GM23338 (cell line): ENCODE measurements around the gene HTR4. TPM values are rescaled to one million over a fixed set of nuclear protein-coding genes. Genes with fewer than 3 reads are reported as not detected.

ENCODE experiments used
- ATAC-seq: fragments of 200-7000 bp; cut with Tn5 transposase; 3 replicates; pipeline ENCODE4 v1.9.1; 2020
- DNase-seq: peaks from one replicate; pipeline ENCODE4 v3.0.0-alpha.2; 2015; ENCODE audit warnings: low spot score
- H2AFZ ChIP-seq: fragments of 200-600 bp; sonication (generic); 2 replicates; pipeline ENCODE4 v1.8.0; 2016; ENCODE audit warnings: antibody characterized with exemption, mild to moderate bottlenecking, moderate library complexity
- H3F3A ChIP-seq: fragments of 200-600 bp; sonication (generic); replicated peaks from 2 replicates; pipeline ENCODE4 v1.8.0; 2017; ENCODE audit warnings: antibody characterized with exemption, mixed run types, low read depth
- H3K27ac ChIP-seq: fragments of 200-600 bp; sonication (generic); 2 replicates; pipeline ENCODE4 v1.6.1; 2016; ENCODE audit warnings: low read depth
- H3K27me3 ChIP-seq: fragments of 200-600 bp; sonication (generic); 2 replicates; pipeline ENCODE4 v1.8.0; 2016; ENCODE audit warnings: mild to moderate bottlenecking, mixed run types, moderate library complexity; ENCODE audit not compliant: insufficient read depth
- H3K36me3 ChIP-seq: fragments of 200-600 bp; sonication (generic); 2 replicates; pipeline ENCODE4 v1.8.0; 2016; ENCODE audit warnings: mild to moderate bottlenecking; ENCODE audit not compliant: insufficient read depth
- H3K4me1 ChIP-seq: fragments of 200-600 bp; sonication (generic); 2 replicates; pipeline ENCODE4 v1.8.0; 2016; ENCODE audit warnings: mild to moderate bottlenecking, moderate library complexity; ENCODE audit not compliant: insufficient read depth
- H3K4me2 ChIP-seq: fragments of 200-600 bp; sonication (generic); 2 replicates; pipeline ENCODE4 v1.7.1; 2017; ENCODE audit warnings: mixed run types
- H3K4me3 ChIP-seq: fragments of 200-600 bp; sonication (generic); 2 replicates; pipeline ENCODE4 v1.6.1; 2016; ENCODE audit warnings: mixed run types
- H3K79me2 ChIP-seq: fragments of 200-600 bp; sonication (generic); replicated peaks from 2 replicates; pipeline ENCODE4 v1.8.0; 2017; ENCODE audit warnings: mild to moderate bottlenecking; ENCODE audit not compliant: insufficient read depth
- H3K9me2 ChIP-seq: fragments of 200-600 bp; sonication (generic); 2 replicates; pipeline ENCODE4 v1.8.0; 2017; ENCODE audit not compliant: insufficient read depth
- H4K20me1 ChIP-seq: fragments of 200-600 bp; sonication (generic); replicated peaks from 2 replicates; pipeline ENCODE4 v1.8.0; 2017; ENCODE audit warnings: mild to moderate bottlenecking; ENCODE audit not compliant: insufficient read depth
- H3K27ac Mint-ChIP-seq: 2 replicates; pipeline ENCODE4 v1.8.0; 2020; ENCODE audit warnings: inconsistent platforms, mild to moderate bottlenecking, moderate library complexity, mixed read lengths
- H3K27me3 Mint-ChIP-seq: 3 replicates; pipeline ENCODE4 v1.8.0; 2022; ENCODE audit warnings: low read depth, mild to moderate bottlenecking, moderate library complexity, mixed read lengths, inconsistent platforms; ENCODE audit not compliant: insufficient read depth, poor library complexity
- H3K36me3 Mint-ChIP-seq: 3 replicates; pipeline ENCODE4 v1.8.0; 2021; ENCODE audit warnings: low read depth, mild to moderate bottlenecking, inconsistent platforms, moderate library complexity, mixed read lengths
- H3K4me1 Mint-ChIP-seq: 3 replicates; pipeline ENCODE4 v1.8.0; 2020; ENCODE audit warnings: mild to moderate bottlenecking, inconsistent platforms, mixed read lengths
- H3K4me3 Mint-ChIP-seq: 3 replicates; pipeline ENCODE4 v1.8.0; 2021; ENCODE audit warnings: moderate library complexity, mild to moderate bottlenecking, inconsistent platforms, mixed read lengths
- H3K9me3 Mint-ChIP-seq: 3 replicates; pipeline ENCODE4 v1.8.0; 2020; ENCODE audit warnings: moderate library complexity, mild to moderate bottlenecking, inconsistent platforms, mixed read lengths
- EZH2 ChIP-seq: fragments of 200-600 bp; sonication (generic); IDR thresholded peaks from one replicate; pipeline ENCODE4 v1.8.0; 2017; ENCODE audit warnings: antibody characterized with exemption, mild to moderate bottlenecking, low read depth; ENCODE audit not compliant: unreplicated experiment
- EZH2phosphoT487 ChIP-seq: fragments of 200-600 bp; sonication (generic); IDR thresholded peaks from one replicate; pipeline ENCODE4 v1.8.1; 2018; ENCODE audit warnings: antibody characterized with exemption; ENCODE audit not compliant: unreplicated experiment
- JUNB ChIP-seq: IDR thresholded peaks from one replicate; pipeline ENCODE4 v1.6.1; 2016; ENCODE audit warnings: antibody characterized with exemption; ENCODE audit not compliant: unreplicated experiment
- POLR2AphosphoS5 ChIP-seq: IDR thresholded peaks from 2 replicates; pipeline ENCODE4 v1.6.1; 2016; ENCODE audit warnings: antibody characterized with exemption, low read depth
- STAT1 ChIP-seq: IDR thresholded peaks from one replicate; pipeline ENCODE4 v1.6.1; 2016; ENCODE audit warnings: antibody characterized with exemption; ENCODE audit not compliant: unreplicated experiment
- ZNF114 ChIP-seq: fragments of 250-450 bp; sonication (Bioruptor Pico); IDR thresholded peaks from 2 replicates; pipeline ENCODE4 v1.5.0; 2020; ENCODE audit warnings: mild to moderate bottlenecking, moderate library complexity
- ZNF331 ChIP-seq: fragments of 250-450 bp; sonication (Bioruptor Pico); IDR thresholded peaks from 2 replicates; pipeline ENCODE4 v1.5.0; 2020; ENCODE audit warnings: low read depth, mild to moderate bottlenecking, moderate library complexity
- polyA plus RNA-seq: library from polyadenylated mRNA; unstranded; fragments of >200 nt; fragmentation: Nextera tagmentation; extraction: Ambion mirVana; gene quantifications from 2 replicates; pipeline ENCODE4 v1.2.1, GENCODE V29; 2016
- total RNA-seq: library from RNA; depleted of rRNA; stranded (reverse); fragments of >200 nt; shearing (Covaris generic); gene quantifications from 2 replicates; pipeline ENCODE4 v1.2.3, GENCODE V29; 2014
- TF ChIP-seq, protein P1 (sequence below), 2 experiments: fragments of 200-600 bp in 1 of 2; sonication (generic) in 1 of 2; conservative IDR thresholded peaks; 2 replicates each; pipeline versions ENCODE4 v1.5.1 to v1.6.1; 2016 to 2017; ENCODE audit warnings: antibody characterized with exemption in 2 of 2, low read depth in 2 of 2, mild to moderate bottlenecking in 2 of 2, moderate library complexity in 1 of 2
- TF ChIP-seq, protein P2 (sequence below): IDR thresholded peaks from one replicate; pipeline ENCODE4 v1.6.1; 2018; ENCODE audit warnings: antibody characterized with exemption; ENCODE audit not compliant: unreplicated experiment
- TF ChIP-seq, protein P3 (sequence below): IDR thresholded peaks from 2 replicates; pipeline ENCODE4 v1.6.1; 2016; ENCODE audit warnings: antibody characterized with exemption
- TF ChIP-seq, protein P4 (sequence below): fragments of 250-450 bp; sonication (Bioruptor Pico); IDR thresholded peaks from 2 replicates; pipeline ENCODE4 v1.5.0; 2020; ENCODE audit warnings: mild to moderate bottlenecking, moderate library complexity

HTR4 gene
- total and polyA plus RNA-seq, 2 experiments from 2014 or later, result 0.10 TPM; not detected in 1

DNA sequence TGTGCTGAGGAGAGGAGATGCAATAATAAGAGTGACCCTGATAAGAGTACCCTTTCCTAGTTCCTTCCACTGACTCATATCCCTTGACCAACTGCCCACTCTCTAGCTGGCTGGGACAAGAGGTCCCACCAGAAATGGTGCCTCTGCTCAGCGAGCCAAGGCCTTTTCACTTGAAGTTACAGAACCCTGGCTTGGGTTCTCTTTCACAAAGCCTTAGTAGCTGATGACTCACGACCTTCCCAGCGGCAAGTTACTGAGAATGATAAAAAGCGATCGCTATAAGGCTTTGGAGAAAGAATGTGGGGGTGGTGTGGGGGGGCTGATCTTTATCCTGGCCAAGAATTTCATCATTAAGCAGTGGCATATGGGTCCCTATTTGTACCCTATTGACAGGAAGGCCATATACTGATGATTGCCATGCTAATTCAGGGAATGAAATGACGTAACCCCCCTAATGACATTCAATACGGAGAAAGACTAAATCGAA is 180.3 kb downstream of the HTR4 start (continued):
- TF ChIP-seq, protein P1, sequence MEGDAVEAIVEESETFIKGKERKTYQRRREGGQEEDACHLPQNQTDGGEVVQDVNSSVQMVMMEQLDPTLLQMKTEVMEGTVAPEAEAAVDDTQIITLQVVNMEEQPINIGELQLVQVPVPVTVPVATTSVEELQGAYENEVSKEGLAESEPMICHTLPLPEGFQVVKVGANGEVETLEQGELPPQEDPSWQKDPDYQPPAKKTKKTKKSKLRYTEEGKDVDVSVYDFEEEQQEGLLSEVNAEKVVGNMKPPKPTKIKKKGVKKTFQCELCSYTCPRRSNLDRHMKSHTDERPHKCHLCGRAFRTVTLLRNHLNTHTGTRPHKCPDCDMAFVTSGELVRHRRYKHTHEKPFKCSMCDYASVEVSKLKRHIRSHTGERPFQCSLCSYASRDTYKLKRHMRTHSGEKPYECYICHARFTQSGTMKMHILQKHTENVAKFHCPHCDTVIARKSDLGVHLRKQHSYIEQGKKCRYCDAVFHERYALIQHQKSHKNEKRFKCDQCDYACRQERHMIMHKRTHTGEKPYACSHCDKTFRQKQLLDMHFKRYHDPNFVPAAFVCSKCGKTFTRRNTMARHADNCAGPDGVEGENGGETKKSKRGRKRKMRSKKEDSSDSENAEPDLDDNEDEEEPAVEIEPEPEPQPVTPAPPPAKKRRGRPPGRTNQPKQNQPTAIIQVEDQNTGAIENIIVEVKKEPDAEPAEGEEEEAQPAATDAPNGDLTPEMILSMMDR (conservative IDR thresholded peaks at IDR 0.05; ENCODE audit: low read depth in 2 of 2), result no peak
- TF ChIP-seq STAT1, result no peak
- TF ChIP-seq, protein P2, sequence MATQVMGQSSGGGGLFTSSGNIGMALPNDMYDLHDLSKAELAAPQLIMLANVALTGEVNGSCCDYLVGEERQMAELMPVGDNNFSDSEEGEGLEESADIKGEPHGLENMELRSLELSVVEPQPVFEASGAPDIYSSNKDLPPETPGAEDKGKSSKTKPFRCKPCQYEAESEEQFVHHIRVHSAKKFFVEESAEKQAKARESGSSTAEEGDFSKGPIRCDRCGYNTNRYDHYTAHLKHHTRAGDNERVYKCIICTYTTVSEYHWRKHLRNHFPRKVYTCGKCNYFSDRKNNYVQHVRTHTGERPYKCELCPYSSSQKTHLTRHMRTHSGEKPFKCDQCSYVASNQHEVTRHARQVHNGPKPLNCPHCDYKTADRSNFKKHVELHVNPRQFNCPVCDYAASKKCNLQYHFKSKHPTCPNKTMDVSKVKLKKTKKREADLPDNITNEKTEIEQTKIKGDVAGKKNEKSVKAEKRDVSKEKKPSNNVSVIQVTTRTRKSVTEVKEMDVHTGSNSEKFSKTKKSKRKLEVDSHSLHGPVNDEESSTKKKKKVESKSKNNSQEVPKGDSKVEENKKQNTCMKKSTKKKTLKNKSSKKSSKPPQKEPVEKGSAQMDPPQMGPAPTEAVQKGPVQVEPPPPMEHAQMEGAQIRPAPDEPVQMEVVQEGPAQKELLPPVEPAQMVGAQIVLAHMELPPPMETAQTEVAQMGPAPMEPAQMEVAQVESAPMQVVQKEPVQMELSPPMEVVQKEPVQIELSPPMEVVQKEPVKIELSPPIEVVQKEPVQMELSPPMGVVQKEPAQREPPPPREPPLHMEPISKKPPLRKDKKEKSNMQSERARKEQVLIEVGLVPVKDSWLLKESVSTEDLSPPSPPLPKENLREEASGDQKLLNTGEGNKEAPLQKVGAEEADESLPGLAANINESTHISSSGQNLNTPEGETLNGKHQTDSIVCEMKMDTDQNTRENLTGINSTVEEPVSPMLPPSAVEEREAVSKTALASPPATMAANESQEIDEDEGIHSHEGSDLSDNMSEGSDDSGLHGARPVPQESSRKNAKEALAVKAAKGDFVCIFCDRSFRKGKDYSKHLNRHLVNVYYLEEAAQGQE, result no peak
- TF ChIP-seq EZH2phosphoT487, result no peak
- TF ChIP-seq ZNF331, result no peak

DNA sequence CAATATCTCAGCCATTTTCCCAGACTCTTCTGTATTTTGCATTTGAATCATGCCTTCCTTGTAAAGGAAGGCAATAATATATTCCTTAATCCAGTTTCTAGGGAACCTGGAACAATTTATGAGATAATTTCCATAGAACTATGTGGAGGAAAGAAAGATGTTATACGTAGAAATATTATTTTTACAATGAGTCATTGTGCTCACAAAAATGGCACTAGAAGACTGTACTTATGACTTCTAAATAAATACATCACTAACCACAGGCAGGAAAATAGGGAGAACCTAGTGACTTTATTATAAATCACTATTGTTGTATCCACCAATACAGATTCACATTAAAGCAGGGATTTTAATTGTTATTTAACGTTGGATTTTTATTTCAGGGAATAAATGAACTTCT is 182.9 kb downstream of the HTR4 start:
- Mint-ChIP-seq H3K36me3 (no peaks in the 10 kb centered on the region), H3K27ac (no peak overlapping the region), H3K4me1 (no peaks in the 10 kb centered on the region), H3K27me3 (no peaks in the 10 kb centered on the region), H3K4me3 (no peak overlapping the region), H3K9me3 (no peaks in the 10 kb centered on the region)
- Histone ChIP-seq H3K27ac (no peak overlapping the region), H3K36me3 (no peaks in the 10 kb centered on the region), H3K27me3 (no peaks in the 10 kb centered on the region), H3K4me1 (no peaks in the 10 kb centered on the region), H3K9me2 (no peaks in the 10 kb centered on the region), H4K20me1 (no peaks in the 10 kb centered on the region), H3F3A (no peaks in the 10 kb centered on the region), H2AFZ (no peak overlapping the region), H3K4me2 (no peak overlapping the region), H3K79me2 (no peaks in the 10 kb centered on the region), H3K4me3 (no peak overlapping the region)
- no peak for ATAC-seq
- DNase-seq, result no peak
- TF ChIP-seq, protein P3, sequence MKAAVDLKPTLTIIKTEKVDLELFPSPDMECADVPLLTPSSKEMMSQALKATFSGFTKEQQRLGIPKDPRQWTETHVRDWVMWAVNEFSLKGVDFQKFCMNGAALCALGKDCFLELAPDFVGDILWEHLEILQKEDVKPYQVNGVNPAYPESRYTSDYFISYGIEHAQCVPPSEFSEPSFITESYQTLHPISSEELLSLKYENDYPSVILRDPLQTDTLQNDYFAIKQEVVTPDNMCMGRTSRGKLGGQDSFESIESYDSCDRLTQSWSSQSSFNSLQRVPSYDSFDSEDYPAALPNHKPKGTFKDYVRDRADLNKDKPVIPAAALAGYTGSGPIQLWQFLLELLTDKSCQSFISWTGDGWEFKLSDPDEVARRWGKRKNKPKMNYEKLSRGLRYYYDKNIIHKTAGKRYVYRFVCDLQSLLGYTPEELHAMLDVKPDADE, result no peak
- TF ChIP-seq, protein P4, sequence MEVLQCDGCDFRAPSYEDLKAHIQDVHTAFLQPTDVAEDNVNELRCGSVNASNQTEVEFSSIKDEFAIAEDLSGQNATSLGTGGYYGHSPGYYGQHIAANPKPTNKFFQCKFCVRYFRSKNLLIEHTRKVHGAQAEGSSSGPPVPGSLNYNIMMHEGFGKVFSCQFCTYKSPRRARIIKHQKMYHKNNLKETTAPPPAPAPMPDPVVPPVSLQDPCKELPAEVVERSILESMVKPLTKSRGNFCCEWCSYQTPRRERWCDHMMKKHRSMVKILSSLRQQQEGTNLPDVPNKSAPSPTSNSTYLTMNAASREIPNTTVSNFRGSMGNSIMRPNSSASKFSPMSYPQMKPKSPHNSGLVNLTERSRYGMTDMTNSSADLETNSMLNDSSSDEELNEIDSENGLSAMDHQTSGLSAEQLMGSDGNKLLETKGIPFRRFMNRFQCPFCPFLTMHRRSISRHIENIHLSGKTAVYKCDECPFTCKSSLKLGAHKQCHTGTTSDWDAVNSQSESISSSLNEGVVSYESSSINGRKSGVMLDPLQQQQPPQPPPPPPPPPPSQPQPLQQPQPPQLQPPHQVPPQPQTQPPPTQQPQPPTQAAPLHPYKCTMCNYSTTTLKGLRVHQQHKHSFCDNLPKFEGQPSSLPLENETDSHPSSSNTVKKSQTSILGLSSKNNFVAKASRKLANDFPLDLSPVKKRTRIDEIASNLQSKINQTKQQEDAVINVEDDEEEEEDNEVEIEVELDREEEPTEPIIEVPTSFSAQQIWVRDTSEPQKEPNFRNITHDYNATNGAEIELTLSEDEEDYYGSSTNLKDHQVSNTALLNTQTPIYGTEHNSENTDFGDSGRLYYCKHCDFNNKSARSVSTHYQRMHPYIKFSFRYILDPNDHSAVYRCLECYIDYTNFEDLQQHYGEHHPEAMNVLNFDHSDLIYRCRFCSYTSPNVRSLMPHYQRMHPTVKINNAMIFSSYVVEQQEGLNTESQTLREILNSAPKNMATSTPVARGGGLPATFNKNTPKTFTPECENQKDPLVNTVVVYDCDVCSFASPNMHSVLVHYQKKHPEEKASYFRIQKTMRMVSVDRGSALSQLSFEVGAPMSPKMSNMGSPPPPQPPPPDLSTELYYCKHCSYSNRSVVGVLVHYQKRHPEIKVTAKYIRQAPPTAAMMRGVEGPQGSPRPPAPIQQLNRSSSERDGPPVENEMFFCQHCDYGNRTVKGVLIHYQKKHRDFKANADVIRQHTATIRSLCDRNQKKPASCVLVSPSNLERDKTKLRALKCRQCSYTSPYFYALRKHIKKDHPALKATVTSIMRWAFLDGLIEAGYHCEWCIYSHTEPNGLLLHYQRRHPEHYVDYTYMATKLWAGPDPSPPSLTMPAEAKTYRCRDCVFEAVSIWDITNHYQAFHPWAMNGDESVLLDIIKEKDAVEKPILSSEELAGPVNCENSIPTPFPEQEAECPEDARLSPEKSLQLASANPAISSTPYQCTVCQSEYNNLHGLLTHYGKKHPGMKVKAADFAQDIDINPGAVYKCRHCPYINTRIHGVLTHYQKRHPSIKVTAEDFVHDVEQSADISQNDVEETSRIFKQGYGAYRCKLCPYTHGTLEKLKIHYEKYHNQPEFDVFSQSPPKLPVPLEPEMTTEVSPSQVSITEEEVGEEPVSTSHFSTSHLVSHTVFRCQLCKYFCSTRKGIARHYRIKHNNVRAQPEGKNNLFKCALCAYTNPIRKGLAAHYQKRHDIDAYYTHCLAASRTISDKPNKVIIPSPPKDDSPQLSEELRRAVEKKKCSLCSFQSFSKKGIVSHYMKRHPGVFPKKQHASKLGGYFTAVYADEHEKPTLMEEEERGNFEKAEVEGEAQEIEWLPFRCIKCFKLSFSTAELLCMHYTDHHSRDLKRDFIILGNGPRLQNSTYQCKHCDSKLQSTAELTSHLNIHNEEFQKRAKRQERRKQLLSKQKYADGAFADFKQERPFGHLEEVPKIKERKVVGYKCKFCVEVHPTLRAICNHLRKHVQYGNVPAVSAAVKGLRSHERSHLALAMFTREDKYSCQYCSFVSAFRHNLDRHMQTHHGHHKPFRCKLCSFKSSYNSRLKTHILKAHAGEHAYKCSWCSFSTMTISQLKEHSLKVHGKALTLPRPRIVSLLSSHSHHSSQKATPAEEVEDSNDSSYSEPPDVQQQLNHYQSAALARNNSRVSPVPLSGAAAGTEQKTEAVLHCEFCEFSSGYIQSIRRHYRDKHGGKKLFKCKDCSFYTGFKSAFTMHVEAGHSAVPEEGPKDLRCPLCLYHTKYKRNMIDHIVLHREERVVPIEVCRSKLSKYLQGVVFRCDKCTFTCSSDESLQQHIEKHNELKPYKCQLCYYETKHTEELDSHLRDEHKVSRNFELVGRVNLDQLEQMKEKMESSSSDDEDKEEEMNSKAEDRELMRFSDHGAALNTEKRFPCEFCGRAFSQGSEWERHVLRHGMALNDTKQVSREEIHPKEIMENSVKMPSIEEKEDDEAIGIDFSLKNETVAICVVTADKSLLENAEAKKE (CRISPR knock-in tag), result no peak
- TF ChIP-seq JUNB (no peak), ZNF114 (CRISPR knock-in tag) (no peak), EZH2phosphoT487 (no peak), POLR2AphosphoS5 (no peak), EZH2 (no peak)
- TF ChIP-seq, protein P1 (conservative IDR thresholded peaks at IDR 0.05; ENCODE audit: low read depth in 2 of 2), result no peak
